Common myeloid progenitor, CD34-positive (primary cell): ENCODE data around the gene BIRC7.

Experiments
- CTCF ChIA-PET: fragments of 350-600 bp; sonication (Branson Sonifier 250); formaldehyde crosslinking; loops from one replicate; lab custom pipeline; 2021; ENCODE audit warnings: antibody characterized with exemption; lab: Charles Lee
- POLR2A ChIA-PET: fragments of 350-600 bp; sonication (Branson Sonifier 250); formaldehyde crosslinking; loops from one replicate; lab custom pipeline; 2021; ENCODE audit warnings: antibody characterized with exemption; lab: Charles Lee
- DNase-seq, 3 donors: peaks; one replicate each; pipeline versions ENCODE4 v3.0.0 to v3.0.0-alpha.2; 2013
- H3K27ac ChIP-seq, 2 experiments: 1 replicate in 1 of 2; 2 replicates in 1 of 2; pipeline ENCODE4 v1.7.0; 2013; ENCODE audit warnings: inconsistent platforms in 2 of 2, low read length in 2 of 2, mild to moderate bottlenecking in 2 of 2, low read depth in 1 of 2, moderate library complexity in 1 of 2; ENCODE audit not compliant: severe bottlenecking in 2 of 2, insufficient read depth in 1 of 2, poor library complexity in 1 of 2
- H3K27me3 ChIP-seq, 5 experiments: replicated peaks in 2 of 5; 1 replicate in 3 of 5; 2 replicates in 2 of 5; pipeline versions ENCODE4 v1.6.1 to v1.7.0; 2013; ENCODE audit warnings: low read length in 4 of 5, mild to moderate bottlenecking in 2 of 5, moderate library complexity in 2 of 5, inconsistent platforms in 1 of 5; ENCODE audit not compliant: insufficient read depth in 5 of 5, control insufficient read depth in 4 of 5
- H3K36me3 ChIP-seq, 4 experiments: 1 replicate in 2 of 4; 2 replicates in 2 of 4; pipeline versions ENCODE4 v1.6.1 to v1.7.0; 2013; ENCODE audit warnings: low read length in 3 of 4, control low read depth in 1 of 4, mild to moderate bottlenecking in 1 of 4; ENCODE audit not compliant: control insufficient read depth in 4 of 4, insufficient read depth in 4 of 4
- H3K4me1 ChIP-seq, 4 experiments: 1 replicate in 3 of 4; 2 replicates in 1 of 4; pipeline versions ENCODE4 v1.6.1 to v1.7.1; 2013; ENCODE audit warnings: low read length in 3 of 4, mild to moderate bottlenecking in 3 of 4, control low read depth in 1 of 4, inconsistent platforms in 1 of 4, moderate library complexity in 1 of 4; ENCODE audit not compliant: control insufficient read depth in 4 of 4, insufficient read depth in 4 of 4; ENCODE audit errors: control extremely low read depth in 1 of 4
- H3K4me3 ChIP-seq, 7 experiments: 1 replicate in 4 of 7; 2 replicates in 3 of 7; pipeline versions ENCODE4 v1.5.1 to v1.7.0; 2013; ENCODE audit warnings: mild to moderate bottlenecking in 7 of 7, low read length in 6 of 7, moderate library complexity in 6 of 7, inconsistent platforms in 2 of 7, low read depth in 2 of 7, control low read depth in 1 of 7; ENCODE audit not compliant: insufficient read depth in 4 of 7, control insufficient read depth in 1 of 7; ENCODE audit errors: extremely low read depth in 1 of 7
- H3K9me3 ChIP-seq, 5 experiments: 1 replicate in 4 of 5; 2 replicates in 1 of 5; pipeline versions ENCODE4 v1.6.1 to v1.7.1; 2013; ENCODE audit warnings: low read length in 4 of 5, mild to moderate bottlenecking in 2 of 5, inconsistent platforms in 1 of 5, low read depth in 1 of 5, moderate library complexity in 1 of 5; ENCODE audit not compliant: control insufficient read depth in 4 of 5, insufficient read depth in 2 of 5; ENCODE audit errors: control extremely low read depth in 1 of 5
- WGBS: methylation state at CpG from one replicate; pipeline ENCODE4 v1.1.5; 2013; ENCODE audit not compliant: insufficient coverage; 5-methylcytosine and 5-hydroxymethylcytosine counted together

BIRC7 gene

DNA sequence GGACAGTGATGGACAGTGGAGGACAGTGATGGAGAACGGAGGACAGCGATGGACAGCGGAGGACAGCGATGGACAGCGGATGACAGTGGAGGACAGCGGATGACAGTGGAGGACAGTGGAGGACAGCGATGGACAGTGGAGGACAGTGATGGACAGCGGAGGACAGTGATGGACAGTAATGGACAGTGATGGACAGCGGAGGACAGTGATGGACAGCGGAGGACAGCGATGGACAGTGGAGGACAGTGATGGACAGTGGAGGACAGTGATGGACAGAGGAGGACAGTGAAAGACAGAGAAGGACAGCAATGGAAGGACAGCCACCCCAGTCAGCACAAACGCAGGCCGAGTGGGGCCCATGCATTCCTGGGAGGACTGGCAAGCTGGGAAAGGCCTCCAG is 21.9 kb downstream of the BIRC7 start:
- H3K27ac ChIP-seq = no peak overlapping the region
- no peak overlapping the region for H3K4me3 ChIP-seq
- CTCF ChIA-PET = no interaction called here
- H3K27me3 ChIP-seq = peaks cover 7 to 96% (median 35%) of the 10 kb centered on the region in 5 experiments
- H3K9me3 ChIP-seq = peaks cover 0 to 3% (median 0%) of the 10 kb centered on the region in 5 experiments
- 97% methylated on average over 9 of the region's 13 CpGs for WGBS
- POLR2A ChIA-PET = no interaction called here
- peaks cover 0 to 16% (median 6%) of the 10 kb centered on the region in 4 experiments for H3K4me1 ChIP-seq
- no peak for DNase-seq
- no peaks in the 10 kb centered on the region for H3K36me3 ChIP-seq

DNA sequence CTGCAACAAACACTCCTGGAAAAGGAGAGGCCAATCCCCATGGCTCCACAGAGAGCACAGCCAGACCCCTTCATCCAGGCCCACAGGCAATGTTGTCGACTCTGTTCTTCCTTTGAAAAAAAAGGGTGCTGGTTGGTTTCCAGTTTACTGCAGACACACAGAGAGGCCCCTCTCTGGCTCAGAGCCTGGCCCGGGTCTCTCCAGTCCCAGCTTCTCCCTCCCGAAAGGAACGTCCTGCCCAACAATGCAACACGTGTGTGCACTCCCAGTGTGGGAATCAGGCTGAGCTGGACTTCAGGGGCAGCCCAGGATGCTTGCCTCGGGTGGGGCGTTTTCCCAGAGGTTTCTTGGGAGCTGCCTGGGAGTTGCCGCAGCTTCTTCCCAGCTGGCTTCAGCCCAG is 23.1 kb downstream of the BIRC7 start:
- POLR2A ChIA-PET = no interaction called here
- H3K27ac ChIP-seq = no peak overlapping the region
- CTCF ChIA-PET = interaction anchor here (1.5 kb wide), 1 partner anchor 35 kb away, joined by 3 read pairs; no protein-coding TSS in a partner anchor
- no peaks in the 10 kb centered on the region for H3K9me3 ChIP-seq
- H3K4me1 ChIP-seq = peaks cover 0 to 8% (median 3%) of the 10 kb centered on the region in 4 experiments
- no peaks in the 10 kb centered on the region for H3K36me3 ChIP-seq
- H3K4me3 ChIP-seq = no peak overlapping the region
- H3K27me3 ChIP-seq = peaks cover 7 to 94% (median 33%) of the 10 kb centered on the region in 5 experiments
- 66% methylated on average over 8 of the region's 8 CpGs for WGBS
- no peak for DNase-seq

DNA sequence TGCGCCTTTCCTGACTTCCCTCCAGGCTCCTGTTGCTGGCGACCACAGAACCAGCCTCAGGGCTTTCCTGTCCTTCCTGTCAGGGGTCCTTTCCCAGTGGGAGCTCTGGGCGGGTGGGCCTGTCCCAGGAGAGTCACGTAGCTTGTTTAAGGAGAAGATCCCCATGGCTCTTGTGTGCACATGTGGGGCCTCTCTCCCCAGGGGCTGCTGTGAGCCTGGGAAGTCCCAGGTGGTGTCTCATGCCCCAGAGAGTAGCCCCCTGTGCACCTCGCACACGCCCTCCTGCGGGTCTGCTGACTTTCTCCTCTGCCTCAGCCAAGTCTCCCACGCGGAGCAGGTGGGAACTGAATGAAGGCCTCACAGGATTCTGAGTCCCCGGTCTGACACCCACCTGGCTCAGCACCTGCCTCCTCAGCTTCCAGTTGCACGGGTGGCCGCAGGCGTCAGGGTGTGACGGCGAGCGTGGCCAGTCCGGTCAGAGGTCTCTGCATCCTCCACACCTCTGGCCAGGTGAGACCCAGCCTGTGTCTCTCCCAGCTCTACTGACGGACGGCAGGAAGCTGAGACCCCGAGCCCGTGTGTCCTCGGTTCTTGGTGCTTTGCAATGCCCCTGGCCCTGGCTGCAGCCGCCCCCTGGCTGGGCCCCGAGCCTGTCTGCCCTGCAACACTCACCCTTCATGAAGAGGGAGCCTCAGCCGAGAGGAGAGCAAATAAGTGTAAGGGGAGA is 24.2 kb downstream of the BIRC7 start:
- H3K9me3 ChIP-seq = no peaks in the 10 kb centered on the region
- no peak overlapping the region for H3K27ac ChIP-seq
- ChIA-PET POLR2A (no interaction called here), CTCF (interaction anchor here (0.7 to 1.1 kb wide), 2 partner anchors 8 to 36 kb away, joined by 3 read pairs; no protein-coding TSS in a partner anchor)
- H3K36me3 ChIP-seq = no peaks in the 10 kb centered on the region
- H3K4me1 ChIP-seq = peaks cover 0 to 2% (median under 1%) of the 10 kb centered on the region in 4 experiments
- DNase-seq = no peak
- WGBS = 85% methylated on average over 24 of the region's 25 CpGs
- H3K27me3 ChIP-seq = peaks cover 7 to 95% (median 30%) of the 10 kb centered on the region in 5 experiments
- H3K4me3 ChIP-seq = no peak overlapping the region

DNA sequence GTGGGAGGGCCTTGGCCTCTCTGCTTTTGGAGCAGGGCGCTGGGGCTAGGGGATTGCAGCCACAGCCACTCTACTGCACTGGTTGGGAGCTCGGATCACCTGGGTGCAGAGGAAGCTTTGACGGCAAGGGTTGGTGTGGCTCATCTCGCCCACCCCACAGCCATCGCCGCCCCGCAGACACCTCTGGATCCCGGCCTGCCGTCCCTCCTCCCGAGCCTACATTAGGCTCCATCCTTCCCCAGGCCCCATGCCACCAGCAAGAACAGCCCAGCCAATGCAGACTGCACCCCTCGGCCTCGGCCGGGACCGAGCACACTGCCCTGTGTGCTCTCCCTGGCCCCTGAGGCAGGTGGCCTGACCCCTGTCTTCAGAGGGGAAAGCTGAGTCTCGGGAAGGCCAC is 24.8 kb downstream of the BIRC7 start:
- CTCF ChIA-PET = interaction anchor here (0.7 to 1.1 kb wide), 2 partner anchors 9 to 36 kb away, joined by 3 read pairs; no protein-coding TSS in a partner anchor
- POLR2A ChIA-PET = no interaction called here

GRCh38 chr20:63261060-63261794 is 25.5 kb downstream of the BIRC7 start:
- no peak overlapping the region for H3K27ac ChIP-seq
- no peaks in the 10 kb centered on the region for H3K9me3 ChIP-seq
- peaks cover 5 to 89% (median 24%) of the 10 kb centered on the region in 5 experiments for H3K27me3 ChIP-seq
- H3K36me3 ChIP-seq = no peaks in the 10 kb centered on the region
- no peak for DNase-seq
- POLR2A ChIA-PET = no interaction called here
- CTCF ChIA-PET = interaction anchor here (0.7 kb wide), 1 partner anchor 10 kb away, joined by 3 read pairs; no protein-coding TSS in a partner anchor
- WGBS = 84% methylated on average over 23 of the region's 25 CpGs
- no peak overlapping the region for H3K4me3 ChIP-seq
- peaks cover 0 to 2% (median 0%) of the 10 kb centered on the region in 4 experiments for H3K4me1 ChIP-seq

More for the DNA sequence above, 24.8 kb downstream of the BIRC7 start:
- no peak overlapping the region for H3K4me3 ChIP-seq
- DNase-seq = no peak
- H3K27me3 ChIP-seq = peaks cover 7 to 95% (median 27%) of the 10 kb centered on the region in 5 experiments
- H3K27ac ChIP-seq = no peak overlapping the region
- no peaks in the 10 kb centered on the region for H3K36me3 ChIP-seq
- no peaks in the 10 kb centered on the region for H3K9me3 ChIP-seq
- H3K4me1 ChIP-seq = peaks cover 0 to 2% (median 0%) of the 10 kb centered on the region in 4 experiments
- WGBS = 95% methylated on average over 14 of the region's 15 CpGs

DNA sequence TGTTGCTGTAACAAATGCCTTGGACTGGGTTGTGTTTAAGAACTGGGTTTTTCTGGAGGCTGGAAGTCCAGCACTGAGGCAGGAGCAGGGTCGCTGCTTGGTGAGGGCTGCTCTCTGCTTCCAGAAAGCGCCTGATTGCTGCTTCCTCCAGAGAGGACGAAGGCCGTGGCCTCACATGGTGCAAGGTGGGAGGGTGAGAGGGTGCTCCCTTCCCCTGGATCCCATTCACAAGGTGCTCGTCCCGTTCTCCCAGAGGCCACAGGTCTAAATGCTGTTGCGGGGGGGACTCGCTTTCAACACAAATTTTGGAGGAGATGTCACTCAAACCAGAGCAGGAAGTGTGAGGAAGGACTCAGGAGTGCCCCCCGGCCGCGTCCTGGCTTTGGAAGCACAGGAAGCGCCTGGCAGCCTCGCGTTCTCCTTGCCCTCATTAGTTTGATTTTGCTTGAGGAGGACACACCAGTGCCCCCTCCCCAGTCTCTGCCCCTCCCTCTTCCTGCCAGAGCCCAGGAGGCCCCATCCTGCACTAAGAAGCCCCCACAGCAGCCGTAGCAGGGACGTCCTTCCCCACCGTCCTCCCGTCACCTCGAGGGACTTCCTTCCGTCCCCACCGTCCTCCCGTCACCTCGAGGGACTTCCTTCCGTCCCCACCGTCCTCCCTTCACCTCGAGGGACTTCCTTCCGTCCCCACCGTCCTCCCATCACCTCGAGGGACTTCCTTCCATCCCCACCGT is 26.3 kb downstream of the BIRC7 start:
- H3K36me3 ChIP-seq = no peaks in the 10 kb centered on the region
- H3K4me3 ChIP-seq = no peak overlapping the region
- ChIA-PET CTCF (no interaction called here), POLR2A (no interaction called here)
- peaks cover 0 to 2% (median 0%) of the 10 kb centered on the region in 4 experiments for H3K4me1 ChIP-seq
- 6% methylated on average over 21 of the region's 30 CpGs for WGBS
- H3K27ac ChIP-seq = no peak overlapping the region
- no peaks in the 10 kb centered on the region for H3K9me3 ChIP-seq
- peaks cover 3 to 84% (median 18%) of the 10 kb centered on the region in 5 experiments for H3K27me3 ChIP-seq
- DNase-seq = no peak
